GM10266 (cell line): Measurements from ENCODE around the gene SRGAP3.

Experiments
- DNase-seq: peaks from one replicate; pipeline ENCODE4 v3.0.0; 2012; ENCODE audit errors: extremely low spot score
- CTCF ChIP-seq: IDR thresholded peaks from 2 replicates; pipeline ENCODE4 v1.5.1; 2012; ENCODE audit warnings: mild to moderate bottlenecking, low read depth; ENCODE audit not compliant: control insufficient read depth, insufficient read depth; ENCODE audit errors: missing control alignments

SRGAP3 gene

GRCh38 chr3:8996681-8997121, 252.7 kb downstream of the SRGAP3 start:
- no peak for DNase-seq
- TF ChIP-seq CTCF: no peak

GRCh38 chr3:8996216-8996615, 253.2 kb downstream of the SRGAP3 start:
- DNase-seq: no peak
- TF ChIP-seq CTCF: no peak

GRCh38 chr3:8994226-8994625, 255.2 kb downstream of the SRGAP3 start:
- no peak for TF ChIP-seq CTCF
- DNase-seq: no peak

- no peak for TF ChIP-seq CTCF
- no peak for DNase-seq
These were observed 256.1 kb downstream of the SRGAP3 start for GRCh38 chr3:8993331-8993730.

GRCh38 chr3:8992854-8993253, 256.6 kb downstream of the SRGAP3 start:
- TF ChIP-seq CTCF: no peak
- DNase-seq: no peak

GRCh38 chr3:8992199-8992598, 257.2 kb downstream of the SRGAP3 start:
- no peak for TF ChIP-seq CTCF
- no peak for DNase-seq

- no peak for DNase-seq
- TF ChIP-seq CTCF: no peak
These were observed 258.9 kb downstream of the SRGAP3 start for GRCh38 chr3:8990266-8991215.
